GM23248 (cell line): ENCODE data around the gene MLLT6. TPM values are rescaled to one million over a fixed set of nuclear protein-coding genes. Genes with fewer than 3 reads are reported as not detected.

Experiments used
- DNase-seq: peaks from one replicate; pipeline ENCODE4 v3.0.0-alpha.2; 2015
- H2AFZ ChIP-seq: fragments of 200-600 bp; sonication (generic); 2 replicates; pipeline ENCODE4 v1.6.1; 2016; ENCODE audit warnings: antibody characterized with exemption
- H3F3A ChIP-seq: fragments of 200-600 bp; sonication (generic); 2 replicates; pipeline ENCODE4 v1.6.1; 2016; ENCODE audit warnings: mild to moderate bottlenecking, antibody characterized with exemption, mixed run types; ENCODE audit not compliant: insufficient read depth
- H3K27ac ChIP-seq: fragments of 200-600 bp; sonication (generic); 2 replicates; pipeline ENCODE4 v1.5.1; 2016; ENCODE audit warnings: mild to moderate bottlenecking
- H3K27me3 ChIP-seq: fragments of 200-600 bp; sonication (generic); replicated peaks from 2 replicates; pipeline ENCODE4 v1.6.1; 2016; ENCODE audit warnings: mild to moderate bottlenecking; ENCODE audit not compliant: insufficient read depth
- H3K36me3 ChIP-seq: fragments of 200-600 bp; sonication (generic); 2 replicates; pipeline ENCODE4 v1.6.1; 2016; ENCODE audit warnings: low read depth, mild to moderate bottlenecking
- H3K4me1 ChIP-seq: fragments of 200-600 bp; sonication (generic); 2 replicates; pipeline ENCODE4 v1.6.1; 2016; ENCODE audit warnings: mild to moderate bottlenecking; ENCODE audit not compliant: insufficient read depth
- H3K4me2 ChIP-seq: fragments of 200-600 bp; sonication (generic); one replicate; pipeline ENCODE4 v1.6.1; 2016; ENCODE audit warnings: mild to moderate bottlenecking; ENCODE audit not compliant: unreplicated experiment
- H3K4me3 ChIP-seq: fragments of 200-600 bp; sonication (generic); 2 replicates; pipeline ENCODE4 v1.5.1; 2016; ENCODE audit warnings: mild to moderate bottlenecking
- H3K79me2 ChIP-seq: fragments of 200-600 bp; sonication (generic); 2 replicates; pipeline ENCODE4 v1.6.1; 2016; ENCODE audit warnings: mild to moderate bottlenecking; ENCODE audit not compliant: insufficient read depth
- H3K9ac ChIP-seq: fragments of 200-600 bp; sonication (generic); 2 replicates; pipeline ENCODE4 v1.6.1; 2016; ENCODE audit warnings: mild to moderate bottlenecking
- H3K9me2 ChIP-seq: fragments of 200-600 bp; sonication (generic); 2 replicates; pipeline ENCODE4 v1.6.1; 2016; ENCODE audit warnings: mixed run types, mild to moderate bottlenecking, moderate library complexity; ENCODE audit not compliant: insufficient read depth
- H3K9me3 ChIP-seq: fragments of 200-600 bp; sonication (generic); one replicate; pipeline ENCODE4 v1.6.1; 2017; ENCODE audit warnings: low read depth
- H4K20me1 ChIP-seq: fragments of 200-600 bp; sonication (generic); 2 replicates; pipeline ENCODE4 v1.6.0; 2016; ENCODE audit not compliant: insufficient read depth
- EZH2 ChIP-seq: fragments of 200-600 bp; sonication (generic); IDR thresholded peaks from 2 replicates; pipeline ENCODE4 v1.6.1; 2018; ENCODE audit warnings: antibody characterized with exemption, mild to moderate bottlenecking; ENCODE audit not compliant: insufficient read depth, poor library complexity, severe bottlenecking
- EZH2phosphoT487 ChIP-seq: fragments of 200-600 bp; sonication (generic); IDR thresholded peaks from 2 replicates; pipeline ENCODE4 v1.6.1; 2018; ENCODE audit warnings: antibody characterized with exemption, moderate library complexity, mild to moderate bottlenecking, low read depth; ENCODE audit not compliant: insufficient read depth
- WGBS, 2 experiments: methylation state at CpG; one replicate each; pipeline ENCODE4 v1.1.6; 2015 to 2017; ENCODE audit warnings: low lambda C conversion rate in 2 of 2, low coverage in 1 of 2; ENCODE audit errors: missing lambda C conversion rate in 2 of 2; 5-methylcytosine and 5-hydroxymethylcytosine counted together
- in situ Hi-C: fragments of 300-500 bp; cut with MboI; formaldehyde crosslinking; loops from 2 replicates; pipeline ENCODE4 v1.15.0; 2020
- polyA plus RNA-seq: library from polyadenylated mRNA; unstranded; fragments of >200 nt; fragmentation: Nextera tagmentation; extraction: Ambion mirVana; gene quantifications from 2 replicates; pipeline ENCODE4 v1.2.1, GENCODE V29; 2016
- total RNA-seq: library from RNA; depleted of rRNA; stranded (reverse); fragments of >200 nt; shearing (Covaris generic); gene quantifications from 2 replicates; pipeline ENCODE4 v1.2.3, GENCODE V29; 2014

MLLT6 gene
- total and polyA plus RNA-seq, 2 experiments from 2014 or later, result 3.1 to 18.9 TPM

DNA sequence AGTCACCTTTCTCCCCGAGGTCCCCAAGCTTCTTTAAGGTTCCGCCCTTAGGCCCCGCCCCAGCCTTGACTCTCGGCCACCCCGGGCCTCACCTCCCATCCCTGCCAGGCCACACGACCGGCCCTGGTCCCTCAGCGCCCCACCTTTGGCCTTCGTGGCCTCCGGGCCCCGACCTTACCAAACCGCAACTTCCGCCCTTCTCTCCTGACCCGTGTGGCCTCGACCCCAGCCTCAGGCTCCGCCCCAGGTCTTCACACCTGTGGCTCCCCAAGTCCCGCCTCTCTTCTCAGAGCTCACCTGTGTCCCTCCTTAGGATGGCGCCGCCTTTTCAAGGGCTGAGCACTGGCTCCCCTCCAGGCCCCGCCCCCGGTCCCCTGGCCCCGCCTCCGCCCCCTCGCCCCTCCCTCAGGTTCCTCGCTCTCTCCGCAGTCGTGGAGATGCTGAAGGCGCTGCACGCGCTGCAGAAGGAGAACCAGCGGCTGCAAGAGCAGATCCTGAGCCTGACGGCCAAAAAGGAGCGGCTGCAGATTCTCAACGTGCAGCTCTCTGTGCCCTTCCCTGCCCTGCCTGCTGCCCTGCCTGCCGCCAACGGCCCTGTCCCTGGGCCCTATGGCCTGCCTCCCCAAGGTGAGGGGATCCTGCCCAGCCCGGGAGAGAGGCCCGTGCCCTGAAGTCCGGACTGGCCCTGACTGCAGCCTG lies 15.0 kb downstream of the MLLT6 start:
- H3K79me2 ChIP-seq, result no peaks in the 10 kb centered on the region
- in situ Hi-C loops, result no loop called here
- H3K36me3 ChIP-seq, result no peaks in the 10 kb centered on the region; the same call in 1 of the 2 replicates
- no peak for DNase-seq
- H3K27me3 ChIP-seq, result no peaks in the 10 kb centered on the region
- no peak overlapping the region for H3K4me2 ChIP-seq
- H3K4me1 ChIP-seq, result no peaks in the 10 kb centered on the region
- H3F3A ChIP-seq, result no peaks in the 10 kb centered on the region
- no peaks in the 10 kb centered on the region for H4K20me1 ChIP-seq
- H3K9ac ChIP-seq, result no peak overlapping the region
- no peaks in the 10 kb centered on the region for H3K9me3 ChIP-seq
- TF ChIP-seq EZH2phosphoT487 (no peak), EZH2 (no peak)
- H2AFZ ChIP-seq, result no peak overlapping the region
- 81 to 82% methylated on average over 28 to 39 of the region's 39 CpGs for WGBS, 2 experiments
- no peak overlapping the region for H3K27ac ChIP-seq
- H3K4me3 ChIP-seq, result no peak overlapping the region
- H3K9me2 ChIP-seq, result no peaks in the 10 kb centered on the region

DNA sequence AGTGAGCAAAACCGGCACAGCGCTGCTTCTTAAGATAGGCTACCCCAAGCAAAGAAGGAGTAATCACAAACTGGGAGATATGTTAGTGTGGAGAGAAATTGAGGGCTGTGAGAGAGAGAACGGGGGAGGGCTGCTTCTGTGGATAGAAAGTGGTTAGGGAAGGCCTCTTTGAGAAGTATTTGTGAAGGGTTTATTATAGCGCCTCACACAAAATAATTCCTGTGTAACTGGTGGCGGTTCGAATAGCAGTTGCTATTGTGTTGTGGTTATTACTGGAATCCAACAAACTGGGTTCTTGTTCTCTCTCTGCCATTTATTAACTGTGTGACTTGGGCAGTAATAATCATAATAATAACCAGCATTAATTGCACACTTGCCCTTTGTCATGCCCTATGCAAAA lies 15.9 kb downstream of the MLLT6 start:
- 91% methylated on average over 6 of the region's 6 CpGs for WGBS, 2 experiments
- Histone ChIP-seq H3K27ac (no peak overlapping the region), H3K4me3 (no peak overlapping the region), H3K36me3 (no peaks in the 10 kb centered on the region; the same call in 1 of the 2 replicates), H3K79me2 (no peaks in the 10 kb centered on the region), H3F3A (no peaks in the 10 kb centered on the region), H4K20me1 (no peaks in the 10 kb centered on the region), H3K9ac (no peak overlapping the region), H3K27me3 (no peaks in the 10 kb centered on the region), H2AFZ (no peak overlapping the region), H3K4me2 (no peak overlapping the region), H3K4me1 (no peaks in the 10 kb centered on the region), H3K9me3 (no peaks in the 10 kb centered on the region), H3K9me2 (no peaks in the 10 kb centered on the region)
- in situ Hi-C loops, result no loop called here
- no peak for TF ChIP-seq EZH2phosphoT487
- TF ChIP-seq EZH2, result no peak
- no peak for DNase-seq

- H3K4me2 ChIP-seq, result no peak overlapping the region
- no peaks in the 10 kb centered on the region for H3K4me1 ChIP-seq
- TF ChIP-seq EZH2phosphoT487 (no peak), EZH2 (no peak)
- H3K27me3 ChIP-seq, result no peaks in the 10 kb centered on the region
- WGBS, 2 experiments, result 93 to 95% methylated on average over 3 to 16 of the region's 16 CpGs
- no peaks in the 10 kb centered on the region for H4K20me1 ChIP-seq
- H3K9ac ChIP-seq, result no peak overlapping the region
- no peaks in the 10 kb centered on the region for H3K79me2 ChIP-seq
- 0 out of 2 replicates have a peak, but pooled peaks cover 2% of the 10 kb centered on the region for H3F3A ChIP-seq
- no peak overlapping the region for H3K27ac ChIP-seq
- in situ Hi-C loops, result no loop called here
- no peak overlapping the region for H2AFZ ChIP-seq
- H3K36me3 ChIP-seq, result no peaks in the 10 kb centered on the region; the same call in 1 of the 2 replicates
- H3K9me3 ChIP-seq, result no peaks in the 10 kb centered on the region
- H3K4me3 ChIP-seq, result no peak overlapping the region
- H3K9me2 ChIP-seq, result no peaks in the 10 kb centered on the region
- no peak for DNase-seq
Observed at GRCh38 chr17:38721802-38722201, 16.7 kb downstream of the MLLT6 start.

DNA sequence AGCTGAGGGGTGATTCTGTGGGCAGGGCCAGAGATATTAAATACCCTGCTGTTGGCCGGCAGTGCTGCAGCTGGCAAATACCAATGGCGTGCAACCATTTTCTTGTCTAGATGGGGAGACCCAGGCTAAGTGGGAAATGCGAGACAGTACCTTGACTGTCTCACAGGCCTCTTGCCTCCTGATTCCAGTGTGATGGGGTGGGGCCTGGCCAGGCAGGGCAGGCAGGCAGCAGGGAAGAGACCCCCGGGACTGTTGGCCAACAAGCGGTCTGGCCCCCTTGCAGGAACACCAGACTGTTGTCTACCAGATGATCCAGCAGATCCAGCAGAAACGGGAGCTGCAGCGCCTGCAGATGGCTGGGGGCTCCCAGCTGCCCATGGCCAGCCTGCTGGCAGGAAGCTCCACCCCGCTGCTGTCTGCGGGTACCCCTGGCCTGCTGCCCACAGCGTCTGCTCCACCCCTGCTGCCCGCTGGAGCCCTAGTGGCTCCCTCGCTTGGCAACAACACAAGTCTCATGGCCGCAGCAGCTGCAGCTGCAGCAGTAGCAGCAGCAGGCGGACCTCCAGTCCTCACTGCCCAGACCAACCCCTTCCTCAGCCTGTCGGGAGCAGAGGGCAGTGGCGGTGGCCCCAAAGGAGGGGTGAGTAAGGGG lies 19.4 kb downstream of the MLLT6 start:
- Histone ChIP-seq H3K36me3 (no peaks in the 10 kb centered on the region; the same call in 1 of the 2 replicates), H3K4me3 (no peak overlapping the region), H3K9me2 (no peaks in the 10 kb centered on the region), H3K4me2 (no peak overlapping the region), H3K27ac (no peak overlapping the region), H3K27me3 (no peaks in the 10 kb centered on the region), H4K20me1 (no peaks in the 10 kb centered on the region), H3K79me2 (no peaks in the 10 kb centered on the region), H3K4me1 (0 out of 2 replicates have a peak, but pooled peaks cover 3% of the 10 kb centered on the region), H3F3A (peaks cover 21% of the 10 kb centered on the region), H2AFZ (no peak overlapping the region), H3K9me3 (no peaks in the 10 kb centered on the region), H3K9ac (no peak overlapping the region)
- in situ Hi-C loops, result no loop called here
- TF ChIP-seq EZH2phosphoT487 (no peak), EZH2 (no peak)
- no peak for DNase-seq
- 74 to 82% methylated on average over 15 to 16 of the region's 16 CpGs for WGBS, 2 experiments
